HG03175 (cell line): ENCODE measurements around the gene CWC25.

Experiments
- ATAC-seq: cut with Tn5 transposase; IDR thresholded peaks from one replicate; pipeline ENCODE4 v1.9.1; 2021; ENCODE audit warnings: mild to moderate bottlenecking, moderate library complexity; ENCODE audit not compliant: unreplicated experiment

Gene CWC25

DNA sequence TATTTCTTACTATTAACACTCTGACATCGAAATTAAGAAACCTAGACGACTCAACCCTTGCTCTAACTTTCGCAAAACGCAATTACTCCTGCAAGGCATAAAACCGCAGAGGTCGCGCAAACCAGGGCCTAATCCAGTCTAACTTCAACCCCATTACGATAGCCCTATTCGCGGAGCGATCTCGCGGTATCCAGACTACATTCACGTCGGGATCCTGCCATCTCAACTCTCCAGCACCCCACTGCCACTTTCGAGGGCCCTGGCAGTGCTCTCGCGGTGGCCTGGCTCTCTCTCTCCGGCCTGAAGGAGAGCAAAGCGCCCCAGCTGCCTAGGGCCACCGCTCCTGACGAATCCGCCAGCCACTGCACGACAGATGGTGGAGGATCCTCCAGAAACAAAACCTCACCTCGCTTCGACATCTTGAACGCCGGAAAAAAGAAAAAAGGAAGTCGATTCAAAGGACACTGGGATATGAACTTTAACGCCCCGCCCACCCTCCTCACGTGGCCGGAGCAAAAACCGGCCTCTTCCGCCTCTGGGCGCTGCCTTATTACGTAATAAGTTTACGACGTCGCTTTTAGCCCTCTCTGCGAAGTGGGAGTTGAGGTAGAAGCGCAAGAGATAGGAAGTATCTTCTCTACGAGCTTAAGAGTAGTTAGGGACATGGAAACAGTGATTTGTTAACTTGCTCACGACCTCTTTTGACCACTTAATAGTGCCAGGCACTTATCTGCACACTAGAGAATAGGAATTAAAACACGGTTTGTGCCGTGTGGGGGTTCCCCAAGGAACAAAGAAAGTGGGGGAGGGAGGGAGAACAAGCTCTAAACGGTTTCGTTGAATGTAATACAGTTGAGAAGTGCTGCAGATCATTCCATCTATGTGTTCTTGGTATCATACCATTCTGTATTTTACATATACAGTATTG, 28.4 kb upstream of the CWC25 start, which contains the start of gene RPL23:
RPL23 (minus strand) TSS at position 430 of the 928 bp plus-strand sequence; CDS start at position 419, 11 bp downstream.
- peak; percentile 83 for ATAC-seq

GRCh38 chr17:38852771-38853291, 27.7 kb upstream of the CWC25 start:
- ATAC-seq: no peak

DNA sequence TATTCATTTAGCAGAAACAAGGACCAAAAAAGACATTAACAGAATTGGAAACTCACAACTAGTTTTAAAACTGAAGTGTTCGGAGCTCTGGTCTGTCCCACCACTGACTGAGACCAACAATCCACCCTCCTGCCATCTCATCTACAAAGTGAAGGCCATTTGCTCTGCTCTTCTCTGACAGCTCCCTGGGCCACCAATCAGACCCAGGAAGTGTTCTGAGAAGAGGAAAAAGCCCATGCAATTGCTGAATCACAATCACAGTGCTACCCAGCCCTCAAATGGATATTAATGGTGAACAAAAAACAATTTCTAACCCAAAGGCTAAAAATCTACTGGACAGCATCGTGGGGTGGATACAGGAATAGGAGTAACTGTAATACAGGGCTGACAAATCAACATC, 26.3 kb upstream of the CWC25 start:
- ATAC-seq: no peak

GRCh38 chr17:38850374-38850773, 25.3 kb upstream of the CWC25 start:
- ATAC-seq: no peak

DNA sequence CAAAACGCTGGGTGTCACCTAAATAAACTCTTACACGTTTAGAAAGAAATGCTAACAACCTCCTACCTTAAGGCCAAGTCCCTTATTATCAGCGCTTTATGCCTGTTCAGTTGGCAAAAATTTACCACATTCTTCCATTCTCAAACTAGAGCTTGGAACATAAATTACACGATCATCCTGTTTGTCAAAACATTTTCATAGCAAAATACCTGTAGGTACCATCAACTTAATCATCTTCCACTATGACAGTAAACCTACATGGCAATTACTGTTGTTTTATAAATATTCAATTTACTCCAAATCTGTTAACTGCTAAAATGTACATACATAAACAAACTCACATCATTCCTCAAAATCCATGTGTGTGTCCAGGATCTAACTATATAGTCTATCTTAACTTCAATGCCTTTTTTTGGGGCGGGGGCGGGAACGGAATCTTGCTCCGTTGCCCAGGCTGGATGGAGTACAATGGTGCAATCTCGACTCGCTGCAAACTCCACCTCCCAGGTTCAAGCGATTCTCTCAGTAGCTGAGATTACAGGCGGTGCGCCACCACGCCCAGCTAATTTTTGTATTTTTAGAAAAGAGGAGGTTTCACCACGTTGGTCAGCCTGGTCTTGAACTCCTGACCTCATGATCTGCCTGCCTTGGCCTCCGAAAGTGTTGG, 24.0 kb upstream of the CWC25 start:
- no peak for ATAC-seq

GRCh38 chr17:38848557-38848891, 23.4 kb upstream of the CWC25 start:
- ATAC-seq: no peak

GRCh38 chr17:38844261-38844757, 19.2 kb upstream of the CWC25 start:
- no peak for ATAC-seq

GRCh38 chr17:38825762-38826247, 684 bp upstream of the CWC25 start:
- ATAC-seq: no peak

- ATAC-seq: no peak
Measured at GRCh38 chr17:38815576-38816193, 9.4 kb downstream of the CWC25 start.

DNA sequence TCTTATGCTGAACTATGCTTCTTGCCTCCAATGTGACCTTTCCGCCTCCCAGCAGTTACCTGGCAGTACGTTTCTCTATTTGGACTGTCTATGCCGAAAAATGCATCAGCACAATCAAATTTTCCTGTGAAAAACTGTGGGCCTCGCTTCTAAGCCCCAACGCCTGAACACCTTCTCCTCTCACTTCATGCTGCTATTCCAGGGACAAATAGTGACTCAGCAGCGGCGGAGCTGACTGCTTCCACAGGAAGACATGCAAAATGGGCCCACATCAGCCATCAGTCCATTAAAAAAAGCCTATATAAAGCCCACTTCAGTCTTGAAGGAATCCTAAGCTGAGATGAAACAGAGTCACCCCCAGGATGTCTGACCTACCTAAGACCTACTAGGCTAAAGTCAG, 15.3 kb downstream of the CWC25 start:
- ATAC-seq: no peak

- no peak for ATAC-seq
Measured at GRCh38 chr17:38800237-38800760, 24.8 kb downstream of the CWC25 start.

- ATAC-seq: peak; percentile 79
Measured at GRCh38 chr17:38799501-38800236, 25.5 kb downstream of the CWC25 start, which contains the start of gene PIP4K2B. TSS of gene PIP4K2B (minus strand) at chr17:38799556. CDS start at chr17:38799424, 132 bp downstream.

DNA sequence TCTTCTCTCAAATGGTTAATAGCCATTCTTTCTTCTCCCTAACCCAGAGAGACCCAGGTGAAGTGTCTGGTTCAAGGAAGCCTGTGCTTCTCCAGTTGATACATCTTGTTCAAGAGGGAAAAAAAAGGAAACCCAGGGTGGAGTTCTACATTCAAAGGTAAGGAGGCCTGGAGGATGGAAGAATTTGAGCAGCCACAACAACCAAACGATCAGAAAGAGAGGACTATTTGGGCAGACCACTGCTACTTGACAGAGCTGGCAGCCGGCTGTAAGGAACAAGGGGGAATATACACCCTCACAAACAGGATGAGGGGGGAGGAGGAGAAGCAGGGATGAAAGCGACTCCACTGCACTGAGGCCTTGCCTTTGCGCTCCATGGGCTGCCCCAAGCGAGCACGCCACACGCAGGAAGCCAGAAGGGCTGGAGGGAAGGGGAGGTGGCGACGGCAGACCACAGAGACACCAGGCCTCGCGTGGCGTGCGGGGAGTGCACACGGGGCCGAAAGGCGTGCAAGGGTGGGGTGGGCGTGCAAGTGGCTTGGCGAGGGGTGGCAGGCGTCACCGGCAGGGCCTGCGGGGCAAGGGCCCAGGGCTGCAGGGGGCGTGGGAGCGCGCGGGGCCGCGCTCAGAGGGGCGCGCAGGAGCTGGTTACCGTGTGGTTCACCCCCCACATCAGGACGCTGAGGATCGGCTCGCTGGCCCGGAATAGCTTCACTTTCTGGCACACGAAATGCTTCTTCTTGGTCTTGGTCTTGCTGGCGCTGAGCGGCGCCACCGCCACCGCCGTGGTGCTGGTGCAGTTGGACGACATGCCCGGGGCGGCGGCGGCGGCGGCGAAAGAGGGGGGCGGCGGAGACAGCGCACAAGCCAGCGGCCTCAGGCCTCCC, 26.3 kb downstream of the CWC25 start:
- peak; percentile 27 for ATAC-seq

DNA sequence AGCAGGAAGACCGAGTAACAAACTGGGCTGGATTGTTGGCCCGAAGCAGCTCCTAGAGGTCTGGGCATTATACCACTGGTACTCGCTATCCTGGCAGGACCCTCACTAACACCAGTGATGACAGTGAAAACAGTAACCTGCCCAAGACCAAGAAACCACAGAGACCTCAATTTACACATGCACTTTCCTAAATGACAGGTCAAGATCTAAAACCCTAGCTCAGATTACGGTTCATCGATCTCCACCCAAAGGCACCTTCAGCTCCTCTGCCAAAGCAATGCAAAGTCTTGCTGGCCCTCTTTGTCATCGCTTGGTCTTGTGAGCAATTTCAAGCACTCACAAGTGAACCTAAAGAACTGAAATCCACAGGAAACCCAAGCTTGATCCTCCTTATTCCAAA, 27.3 kb downstream of the CWC25 start:
- no peak for ATAC-seq

GRCh38 chr17:38797158-38797490, 28.0 kb downstream of the CWC25 start:
- no peak for ATAC-seq

- no peak for ATAC-seq
Measured at GRCh38 chr17:38796451-38797157, 28.5 kb downstream of the CWC25 start.

DNA sequence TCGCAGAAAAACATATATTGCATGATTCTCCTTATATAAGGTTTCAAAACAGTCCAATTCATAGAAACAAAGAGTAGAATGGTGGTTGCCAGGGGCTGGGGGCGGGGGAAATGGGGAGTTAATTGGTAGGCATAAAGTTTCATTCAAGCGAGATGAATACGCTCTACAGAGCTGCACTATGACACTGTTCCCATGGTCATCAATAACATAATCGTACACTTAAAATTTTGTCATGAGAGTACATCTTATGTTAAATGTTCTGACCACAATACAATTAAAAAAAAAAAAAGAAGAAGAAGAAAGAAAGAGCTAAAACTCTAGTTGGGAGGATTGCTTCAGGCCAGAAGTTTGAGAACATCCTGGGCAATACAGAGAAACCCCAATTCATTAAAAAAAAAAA, 30.9 kb downstream of the CWC25 start:
- no peak for ATAC-seq

DNA sequence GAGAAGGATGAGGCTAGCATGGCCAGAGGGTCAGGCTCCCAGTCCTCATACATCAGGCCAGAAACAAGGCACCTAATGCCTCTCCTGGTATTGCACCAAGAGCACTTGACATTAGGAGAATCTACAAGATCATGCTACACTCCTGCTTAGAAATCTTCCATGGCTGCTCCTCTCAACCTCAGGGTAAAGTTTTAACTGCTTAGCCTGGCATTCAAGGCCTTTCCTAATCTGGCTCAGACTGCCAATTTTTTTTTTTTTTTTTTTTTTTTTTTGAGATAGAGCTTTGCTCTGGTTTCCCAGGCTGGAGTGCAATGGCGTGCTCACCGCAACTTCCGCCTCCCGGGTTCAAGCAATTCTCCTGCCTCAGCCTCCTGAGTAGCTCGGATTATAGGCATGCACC, 34.0 kb downstream of the CWC25 start:
- no peak for ATAC-seq
